MM.1S (cell line): ENCODE data around the gene NBEA.

Experiments used
- DNase-seq: peaks from one replicate; pipeline ENCODE4 v3.0.0-alpha.2; 2015
- H2AFZ ChIP-seq: fragments of 300-600 bp; sonication (generic); 2 replicates; pipeline ENCODE4 v1.6.0; 2016; ENCODE audit warnings: antibody characterized with exemption, low read length
- H3F3A ChIP-seq: fragments of 300-600 bp; sonication (generic); 2 replicates; pipeline ENCODE4 v1.6.1; 2016; ENCODE audit warnings: mild to moderate bottlenecking, antibody characterized with exemption, low read length, moderate library complexity, mixed read lengths; ENCODE audit not compliant: insufficient read depth
- H3K27ac ChIP-seq: fragments of 300-600 bp; sonication (generic); 2 replicates; pipeline ENCODE4 v1.5.1; 2016; ENCODE audit warnings: mild to moderate bottlenecking, low read length
- H3K27me3 ChIP-seq: fragments of 300-600 bp; sonication (generic); replicated peaks from 2 replicates; pipeline ENCODE4 v1.6.0; 2016; ENCODE audit warnings: low read length; ENCODE audit not compliant: insufficient read depth
- H3K36me3 ChIP-seq: fragments of 300-600 bp; sonication (generic); replicated peaks from 2 replicates; pipeline ENCODE4 v1.6.1; 2016; ENCODE audit warnings: mild to moderate bottlenecking, low read length, mixed read lengths; ENCODE audit not compliant: insufficient read depth
- H3K4me1 ChIP-seq: fragments of 300-600 bp; sonication (generic); 2 replicates; pipeline ENCODE4 v1.6.1; 2016; ENCODE audit warnings: low read length, mixed read lengths
- H3K4me2 ChIP-seq: fragments of 300-600 bp; sonication (generic); 2 replicates; pipeline ENCODE4 v1.6.0; 2016; ENCODE audit warnings: low read depth, low read length
- H3K4me3 ChIP-seq: fragments of 300-600 bp; sonication (generic); 2 replicates; pipeline ENCODE4 v1.5.1; 2016; ENCODE audit warnings: low read length, mixed read lengths
- H3K79me2 ChIP-seq: fragments of 300-600 bp; sonication (generic); 2 replicates; pipeline ENCODE4 v1.6.1; 2016; ENCODE audit warnings: mixed run types, low read length, mixed read lengths
- H3K9ac ChIP-seq: fragments of 300-600 bp; sonication (generic); 2 replicates; pipeline ENCODE4 v1.6.1; 2016; ENCODE audit warnings: low read length, mixed read lengths
- H3K9me2 ChIP-seq: fragments of 300-600 bp; sonication (generic); replicated peaks from 2 replicates; pipeline ENCODE4 v1.6.1; 2016; ENCODE audit warnings: mild to moderate bottlenecking, low read length, mixed read lengths; ENCODE audit not compliant: insufficient read depth
- H3K9me3 ChIP-seq: fragments of 300-600 bp; sonication (generic); replicated peaks from 2 replicates; pipeline ENCODE4 v1.6.1; 2016; ENCODE audit warnings: mild to moderate bottlenecking, low read length, mixed read lengths; ENCODE audit not compliant: insufficient read depth
- H4K20me1 ChIP-seq: fragments of 300-600 bp; sonication (generic); 2 replicates; pipeline ENCODE4 v1.6.1; 2016; ENCODE audit warnings: mild to moderate bottlenecking, low read length, moderate library complexity, mixed read lengths; ENCODE audit not compliant: insufficient read depth
- EZH2 ChIP-seq: fragments of 300-600 bp; sonication (generic); optimal IDR thresholded peaks from 2 replicates; pipeline ENCODE3; 2017; ENCODE audit warnings: low read depth, mild to moderate bottlenecking, antibody characterized with exemption, low read length, mixed read lengths
- EZH2phosphoT487 ChIP-seq: fragments of 300-600 bp; sonication (generic); IDR thresholded peaks from 2 replicates; pipeline ENCODE4 v1.6.1; 2018; ENCODE audit warnings: antibody characterized with exemption, low read length
- TF ChIP-seq, protein P1 (sequence below): fragments of 300-600 bp; sonication (generic); IDR thresholded peaks from 2 replicates; pipeline ENCODE4 v1.5.1; 2016; ENCODE audit warnings: antibody characterized with exemption, low read length, mixed read lengths

Gene NBEA

DNA sequence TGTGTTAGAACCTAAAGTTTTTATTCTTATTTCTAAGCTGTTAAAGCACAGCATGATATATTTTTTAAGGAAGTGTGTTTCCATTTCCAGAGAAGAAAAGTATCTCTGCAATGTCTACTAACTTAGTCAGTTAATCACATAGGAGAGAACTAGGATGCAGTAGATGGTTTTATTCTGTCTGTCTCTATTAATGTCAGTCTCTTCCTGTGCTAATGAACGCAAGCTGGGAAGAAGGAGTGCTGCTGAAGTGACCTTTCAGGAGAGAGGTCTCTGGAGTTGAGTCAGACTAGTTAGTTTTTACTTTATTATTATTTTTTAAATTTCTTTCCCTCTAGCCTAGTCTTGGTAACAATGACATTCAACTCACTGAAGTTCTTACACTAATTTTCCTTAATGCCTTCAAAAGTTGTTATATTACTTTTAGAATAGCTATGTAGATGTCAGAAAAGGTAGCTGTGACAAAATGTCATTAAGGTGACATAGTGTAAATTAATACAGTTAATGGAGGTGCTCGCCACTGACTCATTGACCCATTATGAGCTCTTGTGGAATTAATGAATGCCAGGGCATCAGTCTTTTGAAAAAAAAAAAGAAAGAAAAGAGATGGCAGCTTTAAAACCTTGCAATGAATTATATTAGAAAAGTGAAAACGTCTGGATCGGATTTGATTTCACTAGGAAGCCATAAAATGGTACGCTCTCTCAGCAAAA lies 654.4 kb downstream of the NBEA start:
- Histone ChIP-seq H4K20me1 (no peaks in the 10 kb centered on the region), H3K4me3 (no peak overlapping the region), H2AFZ (no peak overlapping the region), H3K79me2 (no peaks in the 10 kb centered on the region), H3K4me1 (no peaks in the 10 kb centered on the region), H3K27me3 (no peaks in the 10 kb centered on the region), H3F3A (no peaks in the 10 kb centered on the region), H3K27ac (no peak overlapping the region), H3K36me3 (no peaks in the 10 kb centered on the region), H3K9me2 (no peaks in the 10 kb centered on the region), H3K9ac (no peak overlapping the region), H3K4me2 (no peak overlapping the region), H3K9me3 (no peaks in the 10 kb centered on the region)
- TF ChIP-seq EZH2phosphoT487 (no peak), EZH2 (no peak)
- TF ChIP-seq, protein P1, sequence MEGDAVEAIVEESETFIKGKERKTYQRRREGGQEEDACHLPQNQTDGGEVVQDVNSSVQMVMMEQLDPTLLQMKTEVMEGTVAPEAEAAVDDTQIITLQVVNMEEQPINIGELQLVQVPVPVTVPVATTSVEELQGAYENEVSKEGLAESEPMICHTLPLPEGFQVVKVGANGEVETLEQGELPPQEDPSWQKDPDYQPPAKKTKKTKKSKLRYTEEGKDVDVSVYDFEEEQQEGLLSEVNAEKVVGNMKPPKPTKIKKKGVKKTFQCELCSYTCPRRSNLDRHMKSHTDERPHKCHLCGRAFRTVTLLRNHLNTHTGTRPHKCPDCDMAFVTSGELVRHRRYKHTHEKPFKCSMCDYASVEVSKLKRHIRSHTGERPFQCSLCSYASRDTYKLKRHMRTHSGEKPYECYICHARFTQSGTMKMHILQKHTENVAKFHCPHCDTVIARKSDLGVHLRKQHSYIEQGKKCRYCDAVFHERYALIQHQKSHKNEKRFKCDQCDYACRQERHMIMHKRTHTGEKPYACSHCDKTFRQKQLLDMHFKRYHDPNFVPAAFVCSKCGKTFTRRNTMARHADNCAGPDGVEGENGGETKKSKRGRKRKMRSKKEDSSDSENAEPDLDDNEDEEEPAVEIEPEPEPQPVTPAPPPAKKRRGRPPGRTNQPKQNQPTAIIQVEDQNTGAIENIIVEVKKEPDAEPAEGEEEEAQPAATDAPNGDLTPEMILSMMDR: no peak
- DNase-seq: no peak

DNA sequence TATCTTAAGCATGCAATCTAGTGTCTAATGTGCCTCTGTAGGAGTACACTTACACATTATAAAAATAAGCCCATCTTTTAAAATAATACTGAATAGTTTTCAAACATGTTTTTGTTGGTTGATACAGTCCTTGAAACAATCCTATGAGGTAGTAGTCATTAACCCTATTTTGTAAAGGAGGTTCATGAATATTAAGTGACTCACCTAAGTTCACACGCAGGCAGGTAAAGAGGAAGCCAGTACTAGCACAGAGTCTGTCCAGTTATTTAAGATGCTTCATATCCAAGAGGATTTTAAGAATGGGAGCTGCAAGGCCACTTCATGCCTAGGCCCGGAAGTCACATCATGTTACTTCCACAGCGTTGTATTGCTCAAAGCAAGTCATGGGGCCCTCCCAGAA lies 655.4 kb downstream of the NBEA start:
- Histone ChIP-seq H2AFZ (no peak overlapping the region), H3K4me3 (no peak overlapping the region), H3K4me1 (no peaks in the 10 kb centered on the region), H3K4me2 (no peak overlapping the region), H3K9me3 (no peaks in the 10 kb centered on the region), H3F3A (no peaks in the 10 kb centered on the region), H3K79me2 (no peaks in the 10 kb centered on the region), H3K9ac (no peak overlapping the region), H3K27me3 (no peaks in the 10 kb centered on the region), H3K9me2 (no peaks in the 10 kb centered on the region), H4K20me1 (no peaks in the 10 kb centered on the region), H3K36me3 (no peaks in the 10 kb centered on the region), H3K27ac (no peak overlapping the region)
- TF ChIP-seq EZH2 (no peak), EZH2phosphoT487 (no peak)
- TF ChIP-seq, protein P1: no peak
- DNase-seq: no peak

DNA sequence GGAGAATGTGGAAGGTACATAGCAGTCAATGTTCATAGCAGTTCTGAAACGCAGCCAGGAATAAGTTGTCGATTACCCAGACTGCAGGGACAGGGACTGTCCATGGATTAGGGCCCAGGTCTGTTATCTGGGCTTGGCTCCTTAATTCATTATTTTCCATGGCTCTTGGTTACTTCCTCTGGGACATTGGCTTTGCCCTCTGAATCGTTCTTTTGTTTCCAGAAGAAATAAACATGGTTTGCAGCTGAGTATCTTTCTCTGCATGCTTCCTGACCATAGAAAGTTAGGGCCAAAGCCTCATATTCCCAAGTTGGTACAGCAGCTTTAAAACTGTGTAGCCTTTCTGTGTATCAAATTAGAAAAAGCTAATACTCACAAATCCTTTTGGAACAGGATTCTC lies 656.2 kb downstream of the NBEA start:
- no peak overlapping the region for H3K27ac ChIP-seq
- no peaks in the 10 kb centered on the region for H3F3A ChIP-seq
- no peaks in the 10 kb centered on the region for H3K4me1 ChIP-seq
- DNase-seq: no peak
- no peak overlapping the region for H3K4me3 ChIP-seq
- no peaks in the 10 kb centered on the region for H4K20me1 ChIP-seq
- TF ChIP-seq, protein P1: no peak
- no peak for TF ChIP-seq EZH2phosphoT487
- no peak for TF ChIP-seq EZH2
- H2AFZ ChIP-seq: no peak overlapping the region
- no peaks in the 10 kb centered on the region for H3K79me2 ChIP-seq
- no peak overlapping the region for H3K4me2 ChIP-seq
- no peaks in the 10 kb centered on the region for H3K36me3 ChIP-seq
- no peak overlapping the region for H3K9ac ChIP-seq
- no peaks in the 10 kb centered on the region for H3K27me3 ChIP-seq
- H3K9me2 ChIP-seq: no peaks in the 10 kb centered on the region
- H3K9me3 ChIP-seq: no peaks in the 10 kb centered on the region
